GM18873 (cell line): ENCODE data around the gene MIER2.
"Not testable (repeated sequence)": the region's sequence is repeated elsewhere in the genome, so short reads cannot be mapped to it uniquely, and the experiment has no call there.

Experiments used
- ATAC-seq: cut with Tn5 transposase; IDR thresholded peaks from one replicate; pipeline ENCODE4 v1.9.1; 2021; ENCODE audit warnings: mild to moderate bottlenecking, moderate library complexity, moderate number of reproducible peaks; ENCODE audit not compliant: unreplicated experiment, low FRiP score

MIER2 gene

GRCh38 chr19:290372-291005, 54.1 kb downstream of the MIER2 start:
- no peak for ATAC-seq

GRCh38 chr19:289651-290371, 54.8 kb downstream of the MIER2 start:
- ATAC-seq: no peak

GRCh38 chr19:288911-289310, 55.7 kb downstream of the MIER2 start:
- ATAC-seq: no peak

DNA sequence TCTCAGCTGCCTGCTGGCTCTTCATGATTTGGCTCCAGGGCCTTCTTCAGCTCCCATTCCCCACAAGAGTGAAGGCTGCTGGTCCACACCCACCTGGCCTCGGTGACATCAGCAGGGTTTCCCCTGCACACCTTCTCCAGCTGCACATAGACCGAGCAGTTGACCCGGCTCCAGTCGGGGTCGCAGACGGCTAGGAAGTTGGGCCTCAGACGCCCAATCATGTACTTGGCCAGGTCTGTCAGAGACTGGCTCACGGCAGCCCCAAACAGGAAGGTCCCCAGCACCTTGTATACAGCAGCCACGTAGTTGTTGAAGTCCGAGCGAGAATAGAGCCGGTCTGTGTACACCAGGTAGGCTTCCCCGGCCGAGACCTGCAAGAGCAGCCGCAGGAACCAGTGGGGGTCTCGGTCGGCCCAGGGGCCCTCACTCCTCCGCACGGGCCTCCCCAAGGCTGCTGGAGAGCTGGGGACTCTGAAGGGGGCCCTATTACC, 57.2 kb downstream of the MIER2 start:
- ATAC-seq: no peak

- no peak for ATAC-seq
Observed at GRCh38 chr19:283395-283794, 61.2 kb downstream of the MIER2 start.

- no peak for ATAC-seq
Observed at GRCh38 chr19:282501-282900, 62.1 kb downstream of the MIER2 start.

GRCh38 chr19:281992-282391, 62.6 kb downstream of the MIER2 start:
- ATAC-seq: no peak

DNA sequence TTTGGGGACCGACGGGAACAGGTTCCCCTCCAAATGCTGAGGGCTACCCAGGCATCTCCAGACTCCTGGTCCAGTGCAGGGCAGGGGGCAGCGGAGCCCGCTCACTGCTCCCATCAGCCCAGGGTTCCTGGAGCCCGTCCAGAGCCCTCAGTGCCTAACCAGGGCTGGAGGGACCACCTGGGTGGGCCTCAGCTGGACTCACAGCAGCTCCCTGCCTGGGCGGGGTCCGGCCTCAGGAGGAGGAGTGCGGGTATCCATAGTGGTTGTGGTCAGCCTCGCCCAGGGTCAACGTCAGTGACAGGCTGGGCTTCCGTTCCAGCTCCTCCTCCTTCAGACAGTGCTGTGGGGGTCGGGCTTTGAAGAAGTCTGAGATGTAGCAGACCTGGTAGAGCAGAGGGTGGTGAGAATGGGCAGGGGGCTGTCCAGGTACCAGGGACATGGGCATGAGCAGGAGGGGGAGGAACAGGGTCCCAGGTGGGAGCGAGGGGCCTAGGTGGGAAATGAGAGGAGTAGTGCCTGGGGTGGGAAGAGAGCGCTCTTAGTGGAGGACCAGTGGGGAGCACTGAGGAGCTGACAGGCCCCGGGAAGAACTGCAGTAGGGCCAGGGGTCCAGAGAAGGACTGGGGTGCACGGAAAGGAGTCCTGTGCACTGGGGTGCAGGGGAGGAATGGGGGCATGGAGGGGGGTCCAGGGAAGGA, 63.3 kb downstream of the MIER2 start:
- no peak for ATAC-seq

DNA sequence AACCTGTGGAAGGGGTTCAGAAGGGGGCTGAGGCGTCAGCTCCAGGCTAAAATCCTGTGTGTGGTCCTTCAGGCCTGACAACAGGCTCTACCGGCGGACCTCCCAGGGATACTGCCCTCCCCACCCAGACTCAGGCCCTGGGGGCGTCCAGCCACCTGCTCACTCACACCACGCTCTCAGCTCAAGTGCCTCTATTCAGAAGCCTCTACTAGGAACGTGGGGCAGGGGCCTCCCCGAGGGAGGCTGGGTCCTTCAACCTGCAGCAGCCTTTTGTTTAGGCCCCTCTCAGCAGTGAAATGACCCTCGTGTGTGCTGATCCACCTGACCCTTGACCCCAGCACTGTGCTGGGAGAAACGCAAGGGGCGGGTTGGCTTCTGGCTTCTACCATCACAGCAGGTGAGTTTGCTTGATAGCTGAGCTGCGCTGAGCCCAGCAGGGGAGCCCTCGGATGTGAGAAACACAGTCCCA, 64.0 kb downstream of the MIER2 start:
- no peak for ATAC-seq

GRCh38 chr19:279656-280055, 64.9 kb downstream of the MIER2 start:
- no peak for ATAC-seq

GRCh38 chr19:279231-279630, 65.4 kb downstream of the MIER2 start:
- no peak for ATAC-seq

DNA sequence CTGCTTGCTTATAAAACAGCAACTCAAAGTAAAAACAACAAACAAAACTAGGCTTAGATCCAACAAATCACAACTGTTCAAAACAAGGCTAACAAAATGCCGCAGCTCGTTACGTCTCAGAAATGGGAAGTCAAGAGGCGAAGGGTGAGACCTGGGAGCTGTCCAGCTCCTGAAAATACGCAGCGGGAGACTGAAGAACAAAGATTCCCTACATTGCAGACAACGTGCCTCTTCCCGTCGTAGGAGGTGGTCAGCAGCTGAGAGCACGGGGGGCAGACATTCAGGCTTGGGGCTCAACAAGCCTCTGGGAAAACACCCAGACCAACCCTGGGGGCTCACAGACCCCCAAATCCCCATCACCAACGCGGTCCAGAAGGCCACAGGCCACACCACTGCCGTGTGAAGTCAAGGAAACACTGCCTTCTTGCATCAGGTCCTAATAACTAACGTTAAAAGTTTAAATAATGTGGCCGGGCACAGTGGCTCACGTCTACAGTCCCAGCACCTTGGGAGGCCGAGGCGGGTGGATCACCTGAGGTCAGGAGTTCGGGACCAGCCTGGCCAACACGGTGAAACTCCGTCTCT, 66.9 kb downstream of the MIER2 start:
- no peak for ATAC-seq

DNA sequence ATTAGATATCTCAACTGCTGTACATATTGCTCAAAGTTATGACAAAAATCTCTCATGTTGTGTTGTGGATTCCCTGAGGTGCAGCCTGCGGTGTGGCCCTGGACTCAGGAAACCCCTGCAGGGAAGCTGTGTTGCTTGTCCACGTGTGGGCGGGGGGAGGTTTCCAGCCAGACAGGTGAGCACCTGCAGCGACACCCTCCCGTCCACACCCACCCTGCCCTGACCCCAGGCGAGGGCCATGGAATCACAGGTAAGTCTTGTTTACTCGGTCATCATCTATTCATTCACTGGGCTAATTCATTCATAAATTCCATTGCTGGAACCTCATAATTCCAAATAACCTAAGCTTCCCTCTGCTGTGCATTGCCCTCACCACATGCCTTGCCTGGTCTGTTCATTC, 67.5 kb downstream of the MIER2 start:
- no peak for ATAC-seq

GRCh38 chr19:275958-276646, 68.5 kb downstream of the MIER2 start:
- ATAC-seq: no peak

DNA sequence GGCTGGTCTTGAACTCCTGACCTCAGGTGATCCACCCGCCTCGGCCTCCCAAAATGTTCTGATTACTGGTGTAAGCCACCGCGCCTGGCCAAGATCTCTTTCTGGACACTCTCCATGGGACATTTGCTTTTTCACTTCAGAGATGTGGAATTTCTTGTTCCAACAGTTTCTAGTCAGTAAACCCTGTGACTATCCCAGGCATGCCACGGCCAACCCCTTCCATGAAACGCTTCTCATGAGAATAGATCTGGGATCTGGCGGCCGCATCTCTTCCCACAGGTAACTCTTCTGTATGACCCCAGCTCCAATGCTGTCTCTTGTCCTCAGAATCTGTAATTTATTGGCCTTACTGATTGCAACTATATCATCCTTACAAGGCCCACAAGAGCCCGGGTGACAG, 69.6 kb downstream of the MIER2 start:
- ATAC-seq: no peak

DNA sequence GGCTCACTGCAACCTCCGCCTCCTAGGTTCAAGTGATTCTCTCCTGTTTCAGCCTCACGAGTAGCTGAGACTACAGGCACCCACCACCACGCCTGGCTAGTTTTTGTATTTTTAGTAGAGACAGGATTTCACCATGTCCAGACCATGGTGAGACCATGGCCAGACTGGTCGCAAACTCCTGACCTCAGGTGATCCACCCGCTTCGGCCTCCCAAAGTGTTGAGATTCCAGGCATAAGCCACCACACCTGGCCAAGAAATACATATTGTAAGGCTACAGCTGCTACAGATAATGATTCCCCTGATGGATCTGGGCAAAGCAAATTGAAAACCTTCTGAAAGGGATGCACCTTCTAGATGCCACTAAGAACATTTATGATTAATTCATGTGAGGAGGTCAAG, 71.2 kb downstream of the MIER2 start:
- no peak for ATAC-seq

DNA sequence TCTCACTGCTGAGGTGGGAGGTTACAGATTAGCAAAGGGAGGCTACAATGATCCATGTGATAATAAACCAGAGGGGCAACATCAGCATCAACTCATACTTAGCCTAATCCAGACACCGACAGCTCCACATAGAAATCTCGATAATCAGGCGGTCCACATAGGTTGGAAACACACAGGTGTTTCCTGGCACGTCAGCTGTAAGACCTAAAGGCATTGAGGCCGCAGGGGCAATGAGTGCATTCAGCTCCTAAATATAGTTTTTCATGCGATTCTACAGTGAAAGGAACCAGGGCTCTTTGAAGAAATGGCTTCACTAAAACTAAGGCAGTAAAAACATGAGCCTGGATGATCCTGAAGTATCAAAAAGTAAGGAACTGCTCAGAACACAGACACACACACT, 72.7 kb downstream of the MIER2 start:
- ATAC-seq: no peak

DNA sequence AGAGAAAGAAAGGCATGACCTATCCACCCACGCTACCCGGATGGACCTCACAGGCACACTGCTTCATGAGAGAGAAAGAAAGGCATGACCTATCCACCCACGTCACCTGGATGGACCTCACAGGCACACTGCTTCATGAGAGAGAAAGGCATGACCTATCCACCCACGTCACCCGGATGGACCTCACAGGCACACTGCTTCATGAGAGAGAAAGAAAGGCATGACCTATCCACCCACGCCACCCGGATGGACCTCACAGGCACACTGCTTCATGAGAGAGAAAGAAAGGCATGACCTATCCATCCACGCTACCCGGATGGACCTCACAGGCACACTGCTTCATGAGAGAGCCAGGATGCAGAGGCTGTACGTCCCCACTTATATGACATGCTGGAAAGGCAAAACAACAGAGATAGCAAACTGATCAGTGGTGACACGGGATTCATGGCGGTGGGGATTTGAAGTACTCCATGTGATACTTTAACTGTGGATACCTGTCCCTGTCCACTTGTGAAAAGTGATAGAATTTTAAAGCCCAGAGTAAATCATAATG, 73.8 kb downstream of the MIER2 start:
- not testable (repeated sequence) for ATAC-seq

DNA sequence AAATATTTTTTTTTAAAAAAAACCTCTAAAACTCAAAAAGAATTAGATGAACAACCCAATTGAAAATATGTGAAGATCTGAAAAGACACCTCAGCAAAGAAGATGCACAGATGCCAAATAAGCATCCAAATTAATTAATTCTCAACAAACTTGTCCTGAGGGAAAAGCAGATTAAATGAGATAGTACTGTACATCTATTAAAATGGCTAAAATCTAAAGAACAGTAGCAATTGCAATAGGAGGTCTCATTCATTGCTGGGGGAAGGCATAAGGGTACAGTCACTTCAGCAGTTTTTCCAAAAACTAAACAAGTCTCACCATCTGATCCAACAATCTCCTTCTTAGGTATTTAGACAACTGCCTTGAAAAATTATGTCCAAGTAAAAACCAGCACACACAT, 75.4 kb downstream of the MIER2 start:
- ATAC-seq: no peak

DNA sequence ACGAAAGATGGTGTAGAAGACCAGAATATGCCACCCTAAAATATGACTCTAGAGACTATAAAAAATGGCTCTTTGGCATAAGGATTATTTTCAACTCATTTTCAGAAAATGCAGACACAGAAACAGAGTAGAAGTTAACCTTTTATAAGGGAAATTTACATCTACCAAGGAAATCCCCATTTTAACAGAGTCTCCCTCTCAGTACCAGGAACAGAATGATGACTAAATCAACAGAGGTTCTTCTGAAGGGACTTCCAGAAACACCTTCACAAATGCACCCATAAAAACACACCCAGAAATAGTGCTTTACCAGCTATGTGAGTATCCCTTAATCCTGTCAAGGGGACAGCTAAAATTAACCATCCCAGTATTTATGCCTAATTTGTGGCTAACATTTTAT, 82.5 kb downstream of the MIER2 start:
- no peak for ATAC-seq
